GM12892 (cell line): ENCODE results near the gene TSHZ1.

ENCODE experiments used
- POLR2A ChIP-seq: IDR thresholded peaks from 2 replicates; pipeline ENCODE4 v1.6.1; 2011; ENCODE audit warnings: low read depth, low read length, control low read depth
- POLR2AphosphoS5 ChIP-seq: IDR thresholded peaks from 2 replicates; pipeline ENCODE4 v1.6.1; 2011; ENCODE audit warnings: low read depth, low read length, control low read depth
- TAF1 ChIP-seq: IDR thresholded peaks from 2 replicates; pipeline ENCODE4 v1.6.1; 2011; ENCODE audit warnings: low read depth, mild to moderate bottlenecking, control low read depth, low read length, borderline replicate concordance

DNA sequence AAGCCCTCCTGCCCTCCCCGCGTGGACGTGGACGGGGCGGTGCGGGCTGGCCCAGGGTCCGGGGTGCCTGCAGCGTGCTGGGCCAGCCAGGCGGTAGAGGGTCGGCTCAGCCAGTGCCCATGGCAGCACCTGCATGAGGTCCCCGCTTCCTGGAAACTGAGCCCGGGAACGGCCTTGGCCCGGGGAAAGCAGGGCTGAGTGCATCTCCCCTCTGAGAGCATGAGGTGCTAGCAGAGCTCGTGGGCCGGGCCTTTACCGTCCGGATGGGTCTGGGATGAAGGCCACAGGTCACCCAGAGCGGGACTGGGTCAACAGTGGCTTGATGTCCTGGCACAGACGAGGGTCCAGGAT is 39.8 kb downstream of the TSHZ1 start:
- TF ChIP-seq TAF1 (no peak), POLR2AphosphoS5 (no peak), POLR2A (no peak)
